ENCODE results near the gene TOPORS. TPM values are rescaled to one million over a fixed set of nuclear protein-coding genes. Genes with fewer than 3 reads are reported as not detected.
"Not testable (repeated sequence)": the region's sequence is repeated elsewhere in the genome, so short reads cannot be mapped to it uniquely, and the experiment has no call there.

TOPORS gene
- polyA plus RNA-seq, 1 experiment: 5.4 TPM

GRCh38 chr9:32524892-32525708 lies 27.3 kb downstream of the TOPORS start:
- Histone ChIP-seq H3K27me3 (ENCODE audit: control insufficient read depth, insufficient read depth, low read length) (no peaks in the 10 kb centered on the region), H3K4me3 (ENCODE audit: low read depth, low read length) (peak overlapping the region; percentile 68), H3K36me3 (ENCODE audit: control insufficient read depth, insufficient read depth, low read length) (no peaks in the 10 kb centered on the region)
- ChIA-PET CTCF (interaction anchor here (1.0 to 3.6 kb wide), 7 partner anchors 9 to 443 kb away, joined by 3 to 41 read pairs (median 3); partner anchors contain the start of gene NDUFB6), POLR2A (no interaction called here)
- no peak for TF ChIP-seq CTCF (IDR thresholded peaks at IDR 0.05; ENCODE audit: insufficient read depth, low read depth, low read length)
- no peak for DNase-seq (ENCODE audit: low read depth)

GRCh38 chr9:32524558-32524891 lies 27.9 kb downstream of the TOPORS start:
- CTCF ChIA-PET: interaction anchor here (1.0 to 3.6 kb wide), 3 partner anchors 22 to 146 kb away, joined by 3 to 41 read pairs (median 3); partner anchors contain the start of gene NDUFB6
- H3K36me3 ChIP-seq (ENCODE audit: control insufficient read depth, insufficient read depth, low read length); POLR2A ChIA-PET: not testable (repeated sequence)

GRCh38 chr9:32523910-32524309 lies 28.5 kb downstream of the TOPORS start:
- DNase-seq (ENCODE audit: low read depth): no peak
- Histone ChIP-seq H3K36me3 (ENCODE audit: control insufficient read depth, insufficient read depth, low read length) (no peaks in the 10 kb centered on the region), H3K27me3 (ENCODE audit: control insufficient read depth, insufficient read depth, low read length) (no peaks in the 10 kb centered on the region), H3K4me3 (ENCODE audit: low read depth, low read length) (no peak overlapping the region)
- TF ChIP-seq CTCF (IDR thresholded peaks at IDR 0.05; ENCODE audit: insufficient read depth, low read depth, low read length): no peak
- ChIA-PET POLR2A (no interaction called here), CTCF (interaction anchor here (3.6 kb wide), 1 partner anchor 145 kb away, joined by 41 read pairs; no protein-coding TSS in a partner anchor)

More at GRCh38 chr9:32524558-32524891, 27.9 kb downstream of the TOPORS start:
- not testable (repeated sequence) for H3K27me3 ChIP-seq (ENCODE audit: control insufficient read depth, insufficient read depth, low read length); H3K4me3 ChIP-seq (ENCODE audit: low read depth, low read length); DNase-seq (ENCODE audit: low read depth)

GRCh38 chr9:32518276-32518675 lies 34.1 kb downstream of the TOPORS start:
- ChIA-PET POLR2A (no interaction called here), CTCF (no interaction called here)
- TF ChIP-seq CTCF (IDR thresholded peaks at IDR 0.05; ENCODE audit: insufficient read depth, low read depth, low read length): no peak
- Histone ChIP-seq H3K36me3 (ENCODE audit: control insufficient read depth, insufficient read depth, low read length) (no peaks in the 10 kb centered on the region), H3K27me3 (ENCODE audit: control insufficient read depth, insufficient read depth, low read length) (no peaks in the 10 kb centered on the region), H3K4me3 (ENCODE audit: low read depth, low read length) (no peak overlapping the region)
- no peak for DNase-seq (ENCODE audit: low read depth)

- DNase-seq (ENCODE audit: low read depth): no peak
These were observed 36.1 kb downstream of the TOPORS start for GRCh38 chr9:32516241-32516640.

More at GRCh38 chr9:32516241-32516640, 36.1 kb downstream of the TOPORS start:
- CTCF ChIA-PET: interaction anchor here (1.0 to 1.1 kb wide), 2 partner anchors 9 to 56 kb away, joined by 3 read pairs; partner anchors contain the start of gene RIGI
- POLR2A ChIA-PET: no interaction called here
- TF ChIP-seq CTCF (IDR thresholded peaks at IDR 0.05; ENCODE audit: insufficient read depth, low read depth, low read length): no peak
- H3K4me3 ChIP-seq (ENCODE audit: low read depth, low read length): no peak overlapping the region
- H3K27me3 ChIP-seq (ENCODE audit: control insufficient read depth, insufficient read depth, low read length): no peaks in the 10 kb centered on the region
- H3K36me3 ChIP-seq (ENCODE audit: control insufficient read depth, insufficient read depth, low read length): no peaks in the 10 kb centered on the region
